HG03280 (cell line): ENCODE data around the gene SNX1.

Experiments
- ATAC-seq: cut with Tn5 transposase; IDR thresholded peaks from one replicate; pipeline ENCODE4 v1.9.1; 2021; ENCODE audit warnings: mild to moderate bottlenecking, moderate library complexity; ENCODE audit not compliant: unreplicated experiment

SNX1 gene

GRCh38 chr15:64144192-64144564, 48.4 kb downstream of the SNX1 start:
- no peak for ATAC-seq

- ATAC-seq = peak; percentile 50
These were observed 48.9 kb downstream of the SNX1 start for GRCh38 chr15:64144565-64145281.

GRCh38 chr15:64146041-64146440, 50.3 kb downstream of the SNX1 start:
- ATAC-seq = no peak

GRCh38 chr15:64146520-64146884, 50.7 kb downstream of the SNX1 start:
- ATAC-seq = no peak

- no peak for ATAC-seq
These were observed 51.3 kb downstream of the SNX1 start for GRCh38 chr15:64146885-64147681.

GRCh38 chr15:64148168-64148567, 52.4 kb downstream of the SNX1 start:
- no peak for ATAC-seq

- ATAC-seq = no peak
These were observed 52.8 kb downstream of the SNX1 start for GRCh38 chr15:64148581-64148980.

- ATAC-seq = no peak
These were observed 53.6 kb downstream of the SNX1 start for GRCh38 chr15:64149424-64149823.

- ATAC-seq = no peak
These were observed 54.3 kb downstream of the SNX1 start for GRCh38 chr15:64149893-64150578.

GRCh38 chr15:64151727-64152506, 56.1 kb downstream of the SNX1 start, which contains the start of gene SNX22:
SNX22 (plus strand) TSS chr15:64151731; CDS start chr15:64151776, 45 bp downstream.
- peak; percentile 10 for ATAC-seq

GRCh38 chr15:64152507-64153387, 57.0 kb downstream of the SNX1 start:
- peak; percentile 6 for ATAC-seq

- peak; percentile 53 for ATAC-seq
These were observed 57.9 kb downstream of the SNX1 start for GRCh38 chr15:64153480-64154367.

- ATAC-seq = no peak
These were observed 60.2 kb downstream of the SNX1 start for GRCh38 chr15:64155802-64156651.

GRCh38 chr15:64156652-64157331, 61.0 kb downstream of the SNX1 start:
- ATAC-seq = no peak

- ATAC-seq = no peak
These were observed 61.9 kb downstream of the SNX1 start for GRCh38 chr15:64157599-64158125.

- no peak for ATAC-seq
These were observed 62.8 kb downstream of the SNX1 start for GRCh38 chr15:64158363-64159134.
